Kidney capillary endothelial cell (primary cell): ENCODE results near the gene CLTB.
"Not testable (repeated sequence)": the region's sequence is repeated elsewhere in the genome, so short reads cannot be mapped to it uniquely, and the experiment has no call there.

Experiments
- DNase-seq: peaks from one replicate; pipeline ENCODE4 v3.0.0-alpha.2; 2018; ENCODE audit warnings: low spot score

Gene CLTB

GRCh38 chr5:176415952-176416924 is at the start of gene CLTB:
Gene CLTB, minus strand, starts transcription at chr5:176416539. Its CDS starts 176 bp downstream, at chr5:176416363.
- DNase-seq = peak; percentile 88

DNA sequence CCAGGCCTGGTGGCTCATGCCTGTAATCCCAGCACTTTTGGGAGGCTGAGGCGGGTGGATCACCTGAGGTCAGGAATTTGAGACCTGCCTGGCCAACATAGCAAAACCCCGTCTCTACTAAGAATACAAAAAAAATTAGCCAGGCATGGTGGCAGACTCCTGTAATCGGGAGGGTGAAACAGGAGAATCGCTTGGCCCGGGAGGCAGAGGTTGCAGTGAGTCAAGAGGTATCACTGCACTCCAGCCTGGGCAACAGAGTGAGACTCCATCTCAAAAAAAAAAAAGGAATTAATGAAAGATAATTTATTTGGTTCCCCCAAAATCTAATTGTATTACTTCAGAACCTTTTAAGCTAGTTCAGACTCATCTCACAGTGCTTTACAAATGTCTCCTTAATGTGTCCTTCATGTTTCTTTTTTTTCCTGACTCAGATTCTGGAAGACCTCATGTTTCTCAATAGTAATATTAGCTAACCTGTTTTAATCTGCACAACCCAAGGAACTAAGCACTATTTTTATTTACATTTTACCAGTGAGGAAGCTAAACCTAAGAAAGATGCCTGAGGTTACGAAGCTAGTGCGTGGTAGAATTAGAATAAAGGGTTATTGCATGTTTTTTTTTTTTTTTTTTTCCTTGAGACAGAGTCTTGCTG is 46.9 kb upstream of the CLTB start:
- DNase-seq = no peak

- DNase-seq = no peak
These were observed 45.0 kb upstream of the CLTB start for GRCh38 chr5:176461349-176461748.

DNA sequence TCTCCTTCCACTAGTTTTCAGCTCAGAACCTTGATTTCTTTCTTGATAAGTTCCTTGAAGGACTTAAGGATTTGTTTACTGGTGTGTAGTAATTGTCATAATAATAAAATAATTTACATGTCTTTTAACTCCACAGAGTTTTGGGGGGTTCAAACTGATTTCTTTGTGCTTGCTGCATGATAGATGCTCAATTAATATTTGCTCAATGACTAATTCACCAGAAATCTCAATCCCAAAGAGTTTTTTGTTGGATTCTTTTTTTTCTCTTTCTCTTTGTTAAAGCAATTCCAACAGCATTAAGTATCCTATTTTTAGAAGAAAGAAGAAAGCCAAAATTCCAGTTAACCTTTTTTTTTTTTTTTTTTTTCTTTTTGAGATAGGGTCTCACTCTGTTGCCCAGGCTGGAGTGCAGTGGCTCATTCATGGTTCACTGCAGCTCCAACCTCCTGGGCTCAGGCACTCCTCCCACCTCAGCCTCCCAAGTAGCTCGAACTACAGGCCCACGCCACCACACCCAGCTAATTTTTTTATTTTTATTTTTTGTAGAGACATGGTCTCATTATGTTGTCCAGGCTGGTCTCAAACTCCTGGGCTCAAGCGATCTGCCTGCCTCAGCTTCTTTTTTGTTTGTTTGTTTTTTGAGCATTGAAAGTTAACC is 42.7 kb upstream of the CLTB start:
- no peak for DNase-seq

- DNase-seq = no peak
These were observed 38.5 kb upstream of the CLTB start for GRCh38 chr5:176454724-176455394.

DNA sequence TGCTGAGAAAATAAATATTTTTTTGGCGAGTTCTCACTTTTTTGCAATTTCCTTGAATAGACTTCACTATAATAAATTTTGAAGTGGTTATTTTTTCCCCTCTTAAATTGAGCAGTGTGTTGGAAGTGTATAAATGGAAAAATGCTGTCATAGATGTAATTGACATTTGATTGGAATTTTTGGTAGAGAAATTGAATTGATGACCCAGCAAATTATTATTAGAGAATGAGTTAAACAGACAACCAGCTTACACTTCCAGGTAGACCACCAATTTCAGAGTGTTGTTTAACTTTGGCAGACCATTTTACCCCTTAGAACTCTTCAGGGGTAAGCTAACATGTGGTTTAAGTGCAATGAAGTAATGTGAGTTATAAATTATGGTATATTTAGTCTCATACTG is 33.7 kb upstream of the CLTB start:
- no peak for DNase-seq

DNA sequence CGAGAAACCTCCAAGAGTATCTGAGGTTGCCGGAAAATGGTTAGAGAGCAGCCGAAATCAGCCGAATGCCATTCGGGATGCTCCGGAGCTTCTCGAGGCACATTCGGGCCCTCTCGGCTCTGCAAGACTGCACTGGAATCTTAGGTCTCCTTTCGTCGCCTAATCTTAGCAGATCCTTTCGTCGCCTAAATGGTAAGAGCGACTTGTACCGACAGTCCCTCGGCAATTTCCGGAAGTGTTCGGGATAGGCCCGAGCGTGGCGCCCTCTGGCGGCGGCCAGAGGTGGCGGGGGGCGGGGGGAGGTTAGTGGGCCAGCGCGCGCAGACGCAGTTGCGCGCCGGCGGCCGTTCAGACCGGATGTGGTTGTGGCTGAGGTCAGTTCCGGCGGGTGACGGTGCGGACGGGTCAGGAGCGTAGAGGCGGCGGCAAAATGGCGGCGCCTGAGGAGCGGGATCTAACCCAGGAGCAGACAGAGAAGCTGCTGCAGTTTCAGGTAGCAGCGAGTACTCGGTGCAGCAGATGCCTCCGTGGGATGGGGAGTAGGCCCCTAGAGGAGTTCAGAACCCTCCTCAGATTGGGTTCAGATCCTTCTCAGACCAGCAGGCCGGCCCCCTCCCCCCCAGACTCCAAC is 31.8 kb upstream of the CLTB start, which contains the start of gene FAF2:
Gene FAF2, plus strand, starts transcription at position 408 of the 631 bp plus-strand sequence. Its CDS starts 23 bp downstream, at position 431.
- peak; percentile 97 for DNase-seq

DNA sequence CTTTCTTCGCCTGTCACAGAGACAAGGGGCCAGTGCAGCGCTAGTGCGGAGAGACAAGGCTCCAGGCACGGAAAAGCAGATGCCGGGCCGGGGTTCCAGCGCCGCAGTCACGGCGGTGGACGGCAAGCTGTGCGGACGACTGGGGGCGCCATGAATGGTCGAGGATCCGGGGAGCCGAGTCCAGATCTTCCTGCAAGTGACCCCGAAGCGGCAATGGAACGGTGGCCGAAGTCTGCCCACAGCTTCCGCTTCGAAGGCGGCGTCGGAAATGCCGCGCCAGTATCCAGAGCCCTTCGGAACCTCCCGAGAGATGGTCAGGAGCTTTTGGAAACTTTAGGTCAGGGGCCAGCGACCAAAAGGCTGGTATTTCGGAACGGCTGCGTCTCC is 31.2 kb upstream of the CLTB start:
- DNase-seq = no peak

DNA sequence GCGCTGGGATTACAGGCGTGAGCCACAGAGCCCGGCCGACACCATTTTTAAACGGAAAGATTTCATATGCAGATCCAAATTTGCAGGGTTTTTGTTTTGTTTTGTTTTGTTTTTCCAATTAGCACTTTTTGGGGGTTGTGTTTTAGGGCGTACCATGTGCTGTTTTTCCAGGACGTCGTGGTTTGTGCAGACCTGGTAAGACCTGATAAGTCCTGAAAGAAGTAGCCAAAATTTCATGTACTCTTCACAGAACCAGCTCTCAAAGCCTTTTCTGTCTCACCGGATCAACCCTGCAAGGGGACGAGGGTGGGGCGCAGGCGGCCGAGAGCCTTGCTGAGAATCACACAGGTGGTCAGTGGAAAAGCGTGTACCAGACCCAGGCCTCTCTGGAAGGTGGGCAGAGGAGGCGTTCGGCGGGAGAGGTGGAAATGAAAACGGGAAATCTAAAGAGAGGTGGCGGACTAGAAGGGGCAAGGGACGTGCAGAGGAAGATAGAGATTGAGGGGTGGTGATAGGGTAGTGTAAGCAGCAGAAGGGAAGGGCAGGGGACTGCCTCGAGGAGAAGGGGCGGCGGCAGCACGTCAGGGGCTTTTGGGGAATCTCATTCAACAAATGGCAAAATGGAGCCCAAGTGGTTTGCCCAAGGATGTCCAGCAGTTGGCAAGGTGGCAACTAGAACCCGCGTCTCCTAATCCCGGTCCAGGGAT is 30.7 kb upstream of the CLTB start:
- DNase-seq = no peak

GRCh38 chr5:176446028-176446665 is 29.8 kb upstream of the CLTB start:
- no peak for DNase-seq

DNA sequence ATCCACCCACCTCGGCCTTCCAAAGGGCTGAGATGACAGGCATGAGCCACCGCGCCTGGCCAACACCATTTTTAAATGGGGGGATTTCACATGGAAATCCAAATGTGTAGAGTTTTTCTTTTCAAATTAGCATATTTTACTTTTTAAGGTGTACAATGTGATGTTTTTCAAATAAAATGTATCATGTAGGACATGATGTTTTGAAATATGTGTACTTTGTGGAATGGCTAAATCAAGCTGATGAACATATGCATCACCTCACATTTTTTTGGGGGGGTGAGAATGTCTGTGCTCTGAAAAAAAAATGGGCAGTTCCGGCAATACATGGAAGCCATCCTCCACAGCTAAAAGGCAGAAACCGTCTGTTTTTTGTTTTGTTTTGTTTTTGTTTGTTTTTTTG is 28.4 kb upstream of the CLTB start:
- DNase-seq = no peak

DNA sequence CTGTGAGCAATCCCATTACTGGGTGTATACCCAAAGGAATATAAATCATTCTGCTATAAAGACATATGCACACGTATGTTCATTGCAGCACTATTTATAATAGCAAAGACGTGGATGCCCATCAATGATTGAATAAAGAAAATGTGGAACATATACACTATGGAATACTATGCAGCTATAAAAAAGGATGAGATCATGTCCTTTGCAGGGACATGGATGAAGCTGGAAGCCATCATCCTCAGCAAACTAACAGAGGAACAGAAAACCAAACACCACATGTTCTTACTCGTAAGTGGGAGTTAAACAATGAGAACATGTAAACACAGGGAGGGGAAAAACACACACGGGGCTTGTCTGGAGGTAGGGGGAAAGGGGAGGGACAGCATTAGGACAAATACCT is 26.6 kb upstream of the CLTB start:
- DNase-seq = not testable (repeated sequence)

DNA sequence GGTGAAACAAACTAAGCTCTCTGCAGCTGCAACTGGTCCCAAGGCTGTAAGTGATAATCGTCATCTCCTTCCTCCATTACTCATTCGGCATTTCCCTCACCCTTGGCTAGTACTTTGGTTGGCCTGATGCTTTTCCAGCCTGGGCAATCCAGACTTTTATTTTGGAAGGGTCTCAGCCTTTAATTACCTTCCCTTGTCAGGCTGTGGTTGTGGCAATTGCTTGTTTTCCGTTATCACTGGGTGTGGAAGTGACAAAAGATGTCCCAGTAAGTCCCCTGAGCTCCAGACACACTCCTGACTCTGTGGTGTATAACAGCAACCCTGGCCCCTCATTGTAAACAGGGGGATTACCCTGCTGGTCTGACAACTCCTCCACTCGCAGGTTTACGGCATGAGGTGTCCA is 25.6 kb upstream of the CLTB start:
- peak; percentile 82 for DNase-seq

DNA sequence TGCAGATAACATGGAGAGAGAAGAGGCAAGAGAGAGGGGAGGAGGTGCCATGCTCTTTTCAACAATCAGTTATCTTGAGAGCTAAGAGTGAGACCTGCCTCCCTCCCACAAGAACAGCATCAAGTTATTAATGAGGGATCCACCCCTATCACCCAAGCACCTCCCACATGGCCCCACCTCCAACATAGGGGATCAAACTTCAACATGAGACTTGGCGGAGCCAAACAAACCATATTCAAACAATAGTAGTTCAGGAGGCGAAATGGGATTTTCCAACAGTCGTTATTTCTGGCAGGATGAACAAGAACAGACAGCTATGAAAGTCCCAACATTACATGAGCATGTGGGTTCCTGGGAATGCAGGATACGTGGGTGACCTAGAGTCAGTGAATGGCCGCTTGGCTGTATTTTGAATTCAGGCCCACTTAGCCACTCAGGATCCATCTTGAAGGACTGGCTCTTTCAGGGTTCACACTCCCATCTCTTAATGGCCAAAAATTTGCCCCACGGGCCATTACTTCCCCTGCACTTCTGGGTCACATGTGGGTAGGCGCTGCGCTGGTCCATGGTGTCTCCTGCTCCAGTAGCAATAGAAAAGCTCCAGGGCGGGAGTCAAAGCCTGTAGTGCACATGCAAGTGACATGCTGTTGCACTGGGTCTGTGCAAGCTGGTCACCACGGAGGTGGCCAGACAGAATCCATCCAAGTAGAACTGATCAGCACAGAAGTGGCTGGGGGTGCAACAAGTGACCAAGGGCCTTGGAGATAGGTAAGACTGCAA is 24.8 kb upstream of the CLTB start:
- no peak for DNase-seq

- DNase-seq = no peak
These were observed 22.8 kb upstream of the CLTB start for GRCh38 chr5:176438959-176439757.

DNA sequence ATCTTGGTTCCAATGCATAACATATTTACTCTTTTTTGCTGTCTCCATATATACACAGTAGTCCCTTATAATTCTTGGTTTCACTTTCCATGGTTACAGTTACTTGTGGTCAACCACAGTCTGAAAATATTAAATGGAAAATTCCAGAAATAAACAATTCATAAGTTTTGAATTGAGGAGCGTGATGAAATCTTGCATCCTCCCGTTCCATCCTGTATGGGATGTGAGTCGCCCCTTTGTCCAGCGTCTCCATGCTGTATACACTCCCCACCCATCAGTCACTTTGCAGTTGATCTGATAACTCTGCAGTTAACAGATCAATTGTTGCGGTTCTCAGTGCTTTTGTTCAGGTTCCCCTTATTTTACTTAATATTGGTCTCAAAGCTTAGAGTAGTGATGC is 20.3 kb upstream of the CLTB start:
- DNase-seq = no peak

DNA sequence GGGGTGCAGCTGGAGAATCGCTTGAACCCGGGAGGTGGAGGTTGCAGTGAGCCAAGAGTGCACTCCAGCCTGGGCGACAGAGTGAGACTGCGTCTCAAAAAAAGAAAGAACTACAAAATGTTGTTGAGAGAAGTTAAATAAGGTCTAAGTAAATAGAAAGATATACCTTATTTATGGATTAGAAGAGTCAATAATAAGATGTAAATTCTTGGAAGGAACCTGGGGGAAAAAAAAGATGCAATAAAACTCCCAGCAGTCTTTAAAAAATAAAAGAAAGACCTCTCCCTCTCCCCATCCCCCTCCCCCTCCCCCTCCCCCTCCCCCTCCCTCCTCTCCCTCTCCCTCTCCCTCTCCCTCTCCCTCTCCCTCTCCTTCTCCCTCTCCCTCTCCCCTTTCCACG is 16.4 kb upstream of the CLTB start:
- no peak for DNase-seq

GRCh38 chr5:176429972-176430371 is 13.6 kb upstream of the CLTB start:
- no peak for DNase-seq

- no peak for DNase-seq
These were observed 11.6 kb upstream of the CLTB start for GRCh38 chr5:176427971-176428370.
